GM15510 (cell line): ENCODE data around the gene DLX4.

ENCODE experiments used
- POLR2A ChIP-seq: IDR thresholded peaks from 3 replicates; pipeline ENCODE4 v1.6.1; 2011; ENCODE audit warnings: borderline replicate concordance; ENCODE audit not compliant: insufficient read length; ENCODE audit errors: extremely low read depth

The DLX4 gene

GRCh38 chr17:49957350-49957749 lies 11.6 kb upstream of the DLX4 start:
- TF ChIP-seq POLR2A = no peak

DNA sequence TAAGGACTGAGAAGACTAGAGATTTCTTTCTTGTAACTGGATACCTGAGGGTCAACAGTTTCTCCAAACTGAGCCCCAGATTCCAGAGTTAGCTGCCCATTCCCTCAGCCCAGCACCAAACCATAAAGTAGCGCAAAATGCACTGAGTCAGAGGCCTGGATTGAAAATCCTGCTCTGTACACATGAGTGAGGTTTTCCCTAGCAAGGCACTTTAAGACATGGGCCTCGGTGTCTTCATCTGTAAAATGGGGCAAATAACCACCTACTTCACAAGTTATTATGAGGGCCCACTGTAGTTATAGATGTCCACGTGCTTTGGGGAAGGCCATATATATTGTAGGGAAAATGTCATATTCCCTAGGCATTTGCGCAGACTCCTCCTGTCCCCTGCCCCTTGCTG lies 10.3 kb upstream of the DLX4 start:
- no peak for TF ChIP-seq POLR2A

DNA sequence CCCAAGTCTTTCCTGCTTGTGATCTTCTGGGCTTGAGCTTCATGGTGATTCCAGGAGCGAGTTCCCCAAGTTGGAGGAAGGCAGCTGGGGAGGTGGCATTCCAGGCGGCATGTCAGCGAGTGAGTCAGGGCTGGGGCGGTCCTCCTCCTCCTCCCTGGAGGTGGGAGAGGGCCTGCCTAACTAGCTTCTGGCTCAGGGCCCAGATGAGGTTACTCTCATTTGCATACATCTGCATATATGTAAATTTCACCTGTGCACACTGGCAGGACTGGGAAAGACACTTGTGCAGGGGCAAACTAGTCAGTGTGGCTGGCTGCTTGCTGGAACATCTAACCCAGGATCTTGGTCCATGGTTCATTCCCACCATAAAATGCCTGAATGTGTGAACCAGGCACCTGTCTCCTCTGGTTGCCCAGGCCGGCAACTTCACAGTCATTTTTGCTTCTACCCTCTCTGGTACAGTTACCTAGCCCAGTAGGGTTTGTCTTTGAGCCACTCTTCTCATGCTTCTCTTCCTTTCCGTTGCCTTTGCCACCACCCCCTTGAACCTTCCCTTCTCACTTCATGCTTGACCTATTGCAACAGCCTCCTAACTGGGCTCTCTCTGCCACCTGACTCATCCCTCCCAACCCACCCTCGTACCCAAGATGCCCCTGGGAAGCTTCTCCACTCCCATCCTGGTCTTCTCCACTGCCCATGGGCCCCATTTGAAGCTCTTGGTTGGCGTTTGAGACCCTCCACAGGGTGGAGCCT lies 9.6 kb upstream of the DLX4 start:
- no peak for TF ChIP-seq POLR2A

DNA sequence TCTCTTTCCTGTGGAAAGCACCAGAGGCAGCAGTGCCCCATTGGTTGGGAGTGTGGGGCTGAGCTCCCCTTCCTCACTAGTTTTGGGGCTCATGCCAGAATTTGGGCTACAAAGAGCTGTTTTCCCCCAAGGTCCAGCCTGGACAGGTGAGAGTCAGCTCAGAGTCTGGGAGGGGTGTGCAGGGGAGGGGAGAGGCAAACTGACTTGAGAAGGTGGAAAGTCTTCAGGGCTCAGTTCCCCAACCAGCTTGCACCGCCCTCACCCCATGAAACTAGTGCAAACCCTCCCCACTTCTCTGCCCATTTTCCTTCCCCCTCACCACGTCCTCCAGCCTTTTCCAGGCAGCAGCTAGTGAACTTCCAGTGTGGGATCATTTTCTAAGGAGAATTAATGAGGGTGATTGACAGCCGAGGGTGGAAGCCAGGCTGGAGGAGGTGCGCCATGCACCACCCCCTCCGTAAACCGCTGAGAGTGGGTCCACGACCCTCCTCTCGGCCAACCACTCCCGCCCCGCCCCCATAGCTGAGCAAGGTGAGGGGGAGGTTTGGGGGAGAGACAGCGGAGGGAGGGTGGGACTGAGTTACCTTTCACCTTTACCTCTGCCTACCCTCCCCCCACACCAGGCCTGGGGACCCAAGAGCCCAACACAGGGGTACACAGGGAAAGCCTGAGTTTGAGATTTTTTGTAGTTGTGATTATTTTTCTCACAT lies 6.2 kb upstream of the DLX4 start:
- TF ChIP-seq POLR2A = no peak

GRCh38 chr17:49963309-49963625 lies 5.7 kb upstream of the DLX4 start:
- no peak for TF ChIP-seq POLR2A

DNA sequence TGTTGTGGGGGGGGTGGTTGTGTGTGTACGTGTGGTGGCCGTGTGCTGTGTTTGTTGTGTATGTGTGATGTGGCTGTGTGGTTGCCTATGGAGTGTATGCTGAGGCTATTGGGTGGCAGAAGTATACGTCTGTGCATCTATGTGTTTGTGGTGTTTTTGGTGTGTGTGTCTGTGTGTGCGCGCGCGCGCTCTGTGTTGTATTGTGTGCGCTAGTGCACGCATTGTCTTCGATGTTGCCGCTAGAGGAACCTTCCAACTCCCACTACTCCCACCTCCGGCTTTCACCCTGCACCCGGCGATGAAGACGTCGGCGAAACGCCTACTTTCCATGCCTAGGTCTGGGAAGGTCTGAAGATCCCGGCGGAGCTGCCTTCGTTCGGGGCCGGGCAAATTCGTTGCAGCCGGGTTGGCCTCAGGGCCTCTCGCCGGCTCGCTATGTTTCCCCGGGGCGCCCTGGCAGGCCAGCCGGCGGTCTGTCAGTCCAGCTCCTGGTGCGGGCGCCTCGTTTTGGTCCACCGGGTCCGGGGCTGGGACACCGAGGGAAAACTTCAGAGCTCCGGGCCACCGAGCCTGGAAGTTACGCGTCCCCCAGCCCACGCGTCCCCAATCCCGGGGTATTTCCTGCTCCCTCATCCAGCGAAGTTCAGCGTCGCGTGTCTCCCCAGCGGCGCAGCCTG lies 5.2 kb upstream of the DLX4 start:
- no peak for TF ChIP-seq POLR2A

DNA sequence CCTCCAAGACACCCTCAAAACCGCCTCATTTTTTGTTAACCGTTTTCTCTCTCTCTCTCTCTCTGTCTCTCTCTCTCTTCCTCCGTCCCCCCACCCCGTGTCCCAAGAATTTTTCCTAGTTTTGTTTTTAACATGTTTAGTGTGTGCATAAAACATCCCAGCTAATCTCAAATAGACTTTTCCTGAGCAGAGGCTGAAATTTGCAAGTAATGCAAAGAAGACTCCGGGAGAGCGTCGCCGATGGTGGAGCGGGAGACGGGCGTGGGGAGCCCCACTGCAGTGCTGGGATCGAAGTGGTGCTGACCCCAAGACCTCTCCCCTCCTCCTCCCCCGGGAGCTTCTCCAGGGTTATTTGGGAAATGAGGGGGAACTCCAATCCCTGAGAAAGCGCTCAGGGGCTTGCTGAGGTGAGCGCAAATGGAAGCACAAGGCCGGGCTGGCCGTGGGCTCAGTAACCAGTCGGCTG lies 4.7 kb upstream of the DLX4 start:
- TF ChIP-seq POLR2A = no peak

DNA sequence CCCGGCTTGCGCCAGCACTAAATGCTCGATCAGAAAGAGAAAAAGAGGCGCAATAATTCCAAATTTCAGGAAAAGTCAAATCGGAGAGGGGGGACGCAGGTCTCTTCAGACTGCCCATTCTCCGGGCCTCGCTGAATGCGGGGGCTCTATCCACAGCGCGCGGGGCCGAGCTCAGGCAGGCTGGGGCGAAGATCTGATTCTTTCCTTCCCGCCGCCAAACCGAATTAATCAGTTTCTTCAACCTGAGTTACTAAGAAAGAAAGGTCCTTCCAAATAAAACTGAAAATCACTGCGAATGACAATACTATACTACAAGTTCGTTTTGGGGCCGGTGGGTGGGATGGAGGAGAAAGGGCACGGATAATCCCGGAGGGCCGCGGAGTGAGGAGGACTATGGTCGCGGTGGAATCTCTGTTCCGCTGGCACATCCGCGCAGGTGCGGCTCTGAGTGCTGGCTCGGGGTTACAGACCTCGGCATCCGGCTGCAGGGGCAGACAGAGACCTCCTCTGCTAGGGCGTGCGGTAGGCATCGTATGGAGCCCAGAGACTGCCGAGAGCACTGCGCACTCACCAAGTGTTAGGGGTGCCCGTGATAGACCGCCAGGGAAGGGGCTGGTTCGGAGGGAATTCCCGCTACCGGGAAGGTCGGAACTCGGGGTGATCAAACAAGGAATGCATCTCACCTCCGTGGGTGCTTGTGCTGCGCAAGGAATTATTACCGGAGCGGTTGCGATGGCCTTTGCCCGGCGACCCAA lies 4.0 kb upstream of the DLX4 start:
- no peak for TF ChIP-seq POLR2A

GRCh38 chr17:49965524-49965909 lies 3.5 kb upstream of the DLX4 start:
- TF ChIP-seq POLR2A = no peak

- TF ChIP-seq POLR2A = no peak
Observed at GRCh38 chr17:49966767-49967166, 2.2 kb upstream of the DLX4 start.

DNA sequence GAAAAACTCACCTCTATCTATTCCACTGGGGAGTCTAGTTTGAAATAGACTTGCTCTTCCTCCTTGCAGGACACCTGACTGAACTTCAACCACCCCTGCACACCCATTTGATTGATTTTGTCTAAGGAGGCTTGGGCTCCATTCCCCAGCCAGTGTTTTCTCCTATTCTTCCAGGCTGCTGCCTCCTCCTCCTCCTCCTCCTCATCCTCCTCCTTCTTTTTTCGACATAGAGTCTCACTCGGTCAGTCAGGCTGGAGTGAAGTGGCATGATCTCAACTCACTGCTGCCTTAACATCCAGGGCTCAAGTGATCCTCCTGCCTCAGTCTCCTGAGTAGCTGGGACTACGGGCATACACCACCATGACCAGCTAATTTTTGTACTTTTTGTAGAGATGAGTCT lies 1.8 kb upstream of the DLX4 start:
- TF ChIP-seq POLR2A = no peak

DNA sequence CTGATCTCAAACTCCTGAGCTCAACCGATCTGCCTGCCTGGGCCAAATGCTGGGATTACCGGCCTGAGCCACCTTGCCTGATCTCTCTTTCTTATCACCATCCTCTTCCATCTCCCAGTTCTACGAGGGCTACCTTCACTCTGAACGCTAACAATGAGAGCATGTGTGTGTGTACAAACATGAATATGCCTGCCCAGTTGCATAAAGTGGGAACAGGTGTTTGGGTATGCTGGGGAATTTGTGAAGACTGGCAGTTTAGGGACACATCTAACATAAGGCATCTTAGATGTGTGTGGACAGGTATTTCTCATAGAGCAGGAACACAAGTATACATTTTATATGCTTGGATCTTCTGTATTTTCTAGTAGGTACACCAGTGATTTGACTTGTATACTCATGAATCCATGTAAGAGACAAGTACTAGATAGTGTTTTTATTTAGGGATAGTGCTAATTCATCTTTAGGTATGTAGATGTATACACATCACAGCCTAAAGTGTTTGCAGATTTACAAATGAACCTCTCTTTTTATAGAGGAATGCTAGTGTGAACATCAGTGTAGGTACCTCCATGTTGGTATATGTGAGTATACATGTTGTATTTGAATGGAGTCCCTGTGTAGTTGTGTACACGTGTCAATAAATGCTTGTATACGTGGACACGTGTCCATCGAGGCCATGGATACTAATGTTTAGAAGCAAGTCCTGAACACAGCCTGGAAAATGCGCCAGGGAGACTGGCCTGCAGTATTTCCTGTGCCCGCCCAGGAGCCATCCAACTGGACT lies 1.2 kb upstream of the DLX4 start:
- TF ChIP-seq POLR2A = no peak

DNA sequence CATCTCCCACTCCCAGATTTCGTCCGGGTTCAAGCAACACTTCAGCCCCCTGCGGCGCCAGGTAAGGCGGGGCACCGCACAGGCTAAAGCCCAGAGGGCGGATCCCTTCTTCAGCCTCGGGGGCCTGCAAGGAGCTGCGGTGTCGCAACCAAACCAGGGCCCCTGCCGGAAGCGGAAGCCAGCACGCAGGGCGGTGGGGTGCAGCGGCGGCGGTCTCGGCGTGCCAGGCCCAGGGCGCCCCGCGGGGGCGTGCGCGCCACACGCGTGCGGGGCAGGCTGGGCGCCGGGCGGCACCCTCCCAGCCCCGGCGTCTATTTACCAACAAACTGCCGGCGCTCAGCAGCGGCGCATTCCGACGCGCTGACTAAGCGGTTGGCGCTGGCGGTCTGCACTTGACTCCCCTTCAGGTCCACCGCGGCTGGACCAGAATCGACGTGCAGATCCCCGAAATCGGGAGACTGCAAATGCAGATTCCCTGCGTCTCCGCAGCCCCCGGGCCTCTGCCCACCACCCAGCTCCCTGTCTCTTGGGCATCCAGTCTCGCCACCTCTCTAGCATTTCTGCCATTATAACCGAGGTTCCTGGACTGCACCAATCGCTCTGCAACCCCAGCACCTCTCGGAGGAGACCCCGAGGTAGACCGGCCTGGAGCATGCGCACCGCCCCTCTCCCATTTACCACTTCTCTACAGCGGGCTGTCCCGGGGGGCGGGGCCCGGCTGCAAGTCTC lies 421 bp upstream of the DLX4 start:
- TF ChIP-seq POLR2A = peak; percentile 25

- no peak for TF ChIP-seq POLR2A
Observed at GRCh38 chr17:49969795-49970389, 902 bp downstream of the DLX4 start.

DNA sequence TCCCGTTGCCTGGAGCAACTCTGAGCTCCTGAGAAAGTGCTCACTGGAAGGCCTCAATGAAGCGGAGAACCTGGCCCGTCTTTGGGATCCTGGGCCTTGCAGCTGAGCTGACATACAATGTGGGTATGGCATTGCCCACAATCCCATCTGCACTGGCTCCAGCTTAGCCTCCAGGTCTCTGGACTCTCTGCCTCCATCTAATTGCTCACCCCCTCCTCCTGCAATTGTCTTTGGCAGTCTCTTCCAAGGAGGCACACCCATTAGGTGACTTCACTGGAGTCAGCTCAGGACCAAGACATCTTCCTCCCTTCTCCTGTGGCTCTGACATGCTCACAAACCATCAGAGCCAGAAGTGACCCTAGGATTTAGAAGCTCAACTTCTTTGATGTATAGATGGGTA lies 1.5 kb downstream of the DLX4 start:
- TF ChIP-seq POLR2A = no peak
